Fibroblast of pulmonary artery (primary cell): ENCODE data around the gene SCYGR7.

ENCODE experiments used
- DNase-seq: peaks from one replicate; pipeline ENCODE4 v3.0.0-alpha.2; 2010; ENCODE audit warnings: low read depth
- H3K4me3 ChIP-seq: replicated peaks from 2 replicates; pipeline ENCODE4 v1.5.1; 2011; ENCODE audit warnings: low read depth, mild to moderate bottlenecking, control low read depth, low read length, moderate library complexity
- CTCF ChIP-seq: IDR thresholded peaks from 2 replicates; pipeline ENCODE4 v1.5.1; 2011; ENCODE audit warnings: mild to moderate bottlenecking, control low read depth, low read length, inconsistent platforms; ENCODE audit errors: missing control alignments

Gene SCYGR7

GRCh38 chr2:227728035-227728434 is at the start of gene SCYGR7:
TSS of gene SCYGR7 (plus strand) at chr2:227728335. CDS start at chr2:227728335, 0 bp downstream.
- no peak for DNase-seq
- H3K4me3 ChIP-seq, result no peak within 1 kb of the TSS
- TF ChIP-seq CTCF, result no peak

GRCh38 chr2:227684258-227684657 is 43.9 kb upstream of the SCYGR7 start:
- no peak for DNase-seq
- no peak for TF ChIP-seq CTCF
- no peak overlapping the region for H3K4me3 ChIP-seq

- TF ChIP-seq CTCF, result no peak
- no peak overlapping the region for H3K4me3 ChIP-seq
- DNase-seq, result peak; percentile 3
Measured at GRCh38 chr2:227687189-227687588, 40.9 kb upstream of the SCYGR7 start.

- TF ChIP-seq CTCF, result no peak
- H3K4me3 ChIP-seq, result no peak overlapping the region
- no peak for DNase-seq
Measured at GRCh38 chr2:227696990-227697679, 31.0 kb upstream of the SCYGR7 start.

- DNase-seq, result no peak
- no peak for TF ChIP-seq CTCF
- no peak overlapping the region for H3K4me3 ChIP-seq
Measured at GRCh38 chr2:227701556-227701955, 26.6 kb upstream of the SCYGR7 start.

GRCh38 chr2:227703280-227703732 is 24.8 kb upstream of the SCYGR7 start:
- peak; percentile 44 for DNase-seq
- H3K4me3 ChIP-seq, result no peak overlapping the region
- TF ChIP-seq CTCF, result no peak

- TF ChIP-seq CTCF, result no peak
- DNase-seq, result peak; percentile 31
- no peak overlapping the region for H3K4me3 ChIP-seq
Measured at GRCh38 chr2:227703961-227704360, 24.2 kb upstream of the SCYGR7 start.
